GM19099 (cell line): Measurements from ENCODE around the gene ZSCAN29.

Experiments used
- POLR2A ChIP-seq: IDR thresholded peaks from 3 replicates; pipeline ENCODE4 v1.6.1; 2011; ENCODE audit warnings: low read depth; ENCODE audit not compliant: insufficient read length; ENCODE audit errors: extremely low read depth

ZSCAN29 gene

GRCh38 chr15:43370975-43371974 is at the start of gene ZSCAN29, which contains the start of gene TUBGCP4:
Gene ZSCAN29 (minus strand): TSS chr15:43371043. CDS start chr15:43369913, 1,130 bp downstream.
Gene TUBGCP4 (plus strand): TSS chr15:43371101. CDS start chr15:43371355, 254 bp downstream.
- TF ChIP-seq POLR2A: peak; percentile 85

GRCh38 chr15:43420435-43420834 is 49.6 kb upstream of the ZSCAN29 start:
- no peak for TF ChIP-seq POLR2A

DNA sequence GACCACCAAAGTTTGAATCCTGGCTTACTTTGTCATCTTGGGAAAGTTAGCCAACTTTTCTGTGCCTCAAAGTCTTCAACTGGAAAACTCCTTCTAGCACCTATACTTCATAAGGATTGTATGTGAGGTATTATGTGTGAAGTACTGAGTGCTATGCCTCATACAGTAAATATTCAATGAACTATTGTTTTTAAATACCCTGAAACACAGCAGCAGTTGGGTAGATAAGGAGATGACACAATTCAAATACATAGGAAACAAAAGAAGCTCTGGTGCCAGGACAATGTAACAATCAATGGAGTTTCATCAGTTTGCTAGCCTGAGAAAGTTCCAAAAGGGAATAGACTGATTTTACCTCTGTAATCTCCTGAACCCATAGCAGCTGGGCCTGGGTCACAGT is 43.4 kb upstream of the ZSCAN29 start:
- no peak for TF ChIP-seq POLR2A

DNA sequence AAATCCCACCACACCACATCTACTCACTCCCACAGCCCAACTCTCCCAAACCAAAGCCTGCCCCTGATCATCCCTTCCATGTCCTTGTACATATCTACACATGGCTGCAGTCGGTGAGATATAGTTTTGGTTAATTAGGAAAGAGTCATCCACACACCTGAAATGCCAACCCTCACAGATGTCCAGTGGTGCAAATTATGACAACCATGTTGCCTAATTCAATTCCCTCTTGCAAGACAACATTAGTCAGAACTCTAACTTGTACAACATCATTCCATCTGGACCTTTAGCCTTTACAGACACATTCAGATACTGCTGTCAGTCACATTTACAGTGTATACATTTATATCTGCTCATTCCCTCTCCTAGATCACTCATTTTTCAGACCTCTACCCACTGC is 41.3 kb upstream of the ZSCAN29 start:
- no peak for TF ChIP-seq POLR2A

- no peak for TF ChIP-seq POLR2A
Observed at GRCh38 chr15:43410572-43411214, 39.9 kb upstream of the ZSCAN29 start.

- TF ChIP-seq POLR2A: no peak
Observed at GRCh38 chr15:43408789-43409188, 37.9 kb upstream of the ZSCAN29 start.

DNA sequence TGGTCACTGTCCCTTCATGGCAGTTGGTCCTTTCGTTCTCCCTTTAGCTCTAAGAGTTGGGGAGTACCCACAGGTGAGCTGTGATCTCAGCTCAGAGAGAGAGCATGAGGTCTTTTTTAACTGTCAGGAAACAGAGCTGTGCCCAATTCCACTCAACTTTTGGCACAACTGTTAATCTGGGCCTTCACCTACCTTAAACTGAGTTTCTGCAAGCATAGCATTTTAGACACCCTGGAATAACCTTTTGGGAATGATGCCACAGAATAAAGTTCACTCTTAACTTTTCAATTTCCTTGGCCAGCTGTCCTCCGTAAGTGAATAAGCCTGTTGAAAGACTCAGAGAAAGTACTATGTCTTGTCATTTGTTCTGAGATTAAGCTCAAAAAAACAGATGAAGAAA is 36.0 kb upstream of the ZSCAN29 start:
- TF ChIP-seq POLR2A: no peak

- no peak for TF ChIP-seq POLR2A
Observed at GRCh38 chr15:43406189-43406588, 35.3 kb upstream of the ZSCAN29 start.

- no peak for TF ChIP-seq POLR2A
Observed at GRCh38 chr15:43404130-43404529, 33.3 kb upstream of the ZSCAN29 start.

GRCh38 chr15:43403616-43404015 is 32.8 kb upstream of the ZSCAN29 start:
- no peak for TF ChIP-seq POLR2A

DNA sequence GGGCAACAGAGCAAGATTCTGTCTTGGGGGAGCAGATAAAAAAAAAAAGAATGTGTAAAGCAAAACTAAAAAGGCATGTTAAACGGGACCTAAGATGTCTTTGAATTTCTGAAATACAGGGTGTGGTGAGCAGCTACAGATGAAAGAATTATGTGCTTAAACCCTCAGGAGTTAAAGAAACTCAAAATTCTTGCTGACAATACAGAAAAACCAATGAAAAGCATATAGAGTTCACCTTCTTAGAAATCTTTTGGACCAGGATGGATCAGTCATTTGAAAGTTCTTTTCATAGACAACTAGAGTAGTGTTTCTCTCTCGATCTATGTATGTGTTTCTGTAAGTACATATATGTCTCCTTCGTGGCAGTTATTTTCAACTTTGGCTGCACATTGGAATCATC is 31.4 kb upstream of the ZSCAN29 start:
- TF ChIP-seq POLR2A: no peak

GRCh38 chr15:43390723-43391122 is 19.9 kb upstream of the ZSCAN29 start:
- TF ChIP-seq POLR2A: no peak

DNA sequence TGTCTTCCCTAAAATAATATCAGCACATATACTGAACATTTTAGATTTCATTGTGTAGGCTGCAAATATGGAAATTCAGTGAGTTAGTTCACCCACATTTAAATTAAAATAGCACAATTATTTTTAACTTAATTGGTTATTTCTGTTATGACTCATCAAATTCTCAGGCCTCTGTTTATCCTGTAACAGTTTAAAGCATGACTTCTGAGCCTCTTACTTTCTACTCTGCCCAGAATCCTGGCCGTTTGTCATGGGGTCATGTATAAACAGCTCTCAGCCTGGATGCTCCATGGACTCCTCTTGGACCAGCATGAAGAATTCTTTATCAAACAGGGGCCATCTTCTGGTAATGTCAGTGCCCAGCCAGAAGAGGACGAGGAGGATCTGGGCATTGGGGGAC is 12.2 kb upstream of the ZSCAN29 start:
- no peak for TF ChIP-seq POLR2A

GRCh38 chr15:43382310-43382709 is 11.5 kb upstream of the ZSCAN29 start:
- TF ChIP-seq POLR2A: no peak

DNA sequence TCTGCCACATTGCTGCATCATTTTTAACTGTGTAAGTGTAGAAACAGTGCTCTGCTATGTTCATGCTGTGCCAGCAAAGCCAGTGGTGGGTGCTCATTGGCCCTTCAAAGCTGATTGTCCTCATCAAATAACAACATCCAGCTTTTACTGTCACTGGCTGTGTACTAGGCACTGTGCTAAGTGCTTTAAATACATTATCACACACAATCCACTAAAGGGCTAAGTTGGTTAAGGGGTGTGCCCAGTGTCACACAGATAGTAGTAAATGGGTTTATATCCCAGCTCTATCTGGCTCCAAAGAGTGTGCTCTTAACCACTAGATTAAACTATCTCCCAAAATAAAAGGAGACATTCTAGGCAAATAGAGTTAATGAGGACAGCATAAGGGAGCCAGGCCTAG is 7.8 kb upstream of the ZSCAN29 start:
- no peak for TF ChIP-seq POLR2A
